Stimulated activated naive CD8-positive, alpha-beta T cell treated with anti-CD3 and anti-CD28 coated beads, Interleukin-15, Interleukin-2, amounts not matched to agents 100 ng/mL and 50 ng/mL, for 24 hours (primary cell): Measurements from ENCODE around the gene HIKESHI.
"Not testable (repeated sequence)": the region's sequence is repeated elsewhere in the genome, so short reads cannot be mapped to it uniquely, and the experiment has no call there.

ENCODE experiments used
- H3K27ac Mint-ChIP-seq: one replicate; pipeline ENCODE4 v1.8.0; 2021; ENCODE audit warnings: mild to moderate bottlenecking, mixed read lengths
- H3K27me3 Mint-ChIP-seq: one replicate; pipeline ENCODE4 v1.8.0; 2021; ENCODE audit warnings: mixed read lengths
- H3K36me3 Mint-ChIP-seq: one replicate; pipeline ENCODE4 v1.8.0; 2021; ENCODE audit warnings: low read depth, mixed read lengths
- H3K4me1 Mint-ChIP-seq: one replicate; pipeline ENCODE4 v1.8.0; 2021; ENCODE audit warnings: low read depth, mixed read lengths
- H3K4me3 Mint-ChIP-seq: one replicate; pipeline ENCODE4 v1.8.0; 2021; ENCODE audit warnings: mild to moderate bottlenecking, mixed read lengths
- H3K9me3 Mint-ChIP-seq: one replicate; pipeline ENCODE4 v1.8.0; 2021; ENCODE audit warnings: mixed read lengths

HIKESHI gene

GRCh38 chr11:86341382-86341781, 39.3 kb downstream of the HIKESHI start:
- Mint-ChIP-seq H3K36me3 (peaks cover 70% of the 10 kb centered on the region), H3K27me3 (no peaks in the 10 kb centered on the region), H3K9me3 (no peaks in the 10 kb centered on the region), H3K4me3 (no peak overlapping the region), H3K4me1 (peaks cover 25% of the 10 kb centered on the region), H3K27ac (peak overlapping the region; percentile 31)

DNA sequence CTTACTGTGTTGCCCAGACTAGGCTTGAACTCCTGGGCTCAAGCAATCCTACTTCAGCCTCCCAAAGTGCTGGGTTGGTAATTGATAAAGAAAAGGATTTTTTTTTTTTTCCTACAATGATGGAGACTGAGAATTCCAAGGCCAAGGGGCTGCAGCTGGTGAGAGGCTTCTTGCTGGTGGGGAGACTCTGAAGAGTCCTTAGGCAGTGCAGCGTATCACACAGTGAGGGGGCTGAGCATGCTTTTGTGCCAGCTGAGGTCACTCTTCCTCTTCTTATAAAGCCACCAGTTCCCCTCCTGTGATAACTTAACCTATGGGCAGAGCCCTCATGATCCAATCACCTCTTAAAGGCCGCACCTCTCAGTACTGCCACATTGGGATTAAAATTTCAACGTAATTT, 44.5 kb downstream of the HIKESHI start:
- Mint-ChIP-seq H3K4me3 (no peak overlapping the region), H3K27ac (no peak overlapping the region), H3K36me3 (peaks cover 39% of the 10 kb centered on the region), H3K27me3 (no peaks in the 10 kb centered on the region), H3K9me3 (no peaks in the 10 kb centered on the region), H3K4me1 (peaks cover 23% of the 10 kb centered on the region)

DNA sequence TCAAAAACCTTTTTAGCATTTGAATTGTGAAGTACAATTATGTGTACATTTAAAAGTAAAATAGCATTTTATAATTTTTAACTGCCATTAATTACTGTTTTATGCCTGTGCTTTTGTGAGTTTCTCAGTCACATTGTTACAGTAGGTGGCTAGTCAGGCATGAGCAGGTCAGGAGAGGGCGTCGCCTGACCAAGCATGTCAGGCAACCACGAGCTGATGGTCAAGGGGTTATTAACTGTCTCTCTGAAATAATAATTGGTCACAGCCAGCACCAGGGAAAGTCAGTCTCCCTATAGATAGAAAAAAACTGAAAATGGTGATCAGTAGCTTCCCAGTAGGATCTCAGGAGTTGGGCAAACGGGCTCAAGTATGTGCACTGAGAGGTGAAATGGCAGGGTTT, 53.2 kb downstream of the HIKESHI start:
- H3K4me1 Mint-ChIP-seq, result no peaks in the 10 kb centered on the region
- H3K36me3 Mint-ChIP-seq, result no peaks in the 10 kb centered on the region
- no peaks in the 10 kb centered on the region for H3K9me3 Mint-ChIP-seq
- H3K27ac Mint-ChIP-seq, result no peak overlapping the region
- H3K27me3 Mint-ChIP-seq, result no peaks in the 10 kb centered on the region
- no peak overlapping the region for H3K4me3 Mint-ChIP-seq

DNA sequence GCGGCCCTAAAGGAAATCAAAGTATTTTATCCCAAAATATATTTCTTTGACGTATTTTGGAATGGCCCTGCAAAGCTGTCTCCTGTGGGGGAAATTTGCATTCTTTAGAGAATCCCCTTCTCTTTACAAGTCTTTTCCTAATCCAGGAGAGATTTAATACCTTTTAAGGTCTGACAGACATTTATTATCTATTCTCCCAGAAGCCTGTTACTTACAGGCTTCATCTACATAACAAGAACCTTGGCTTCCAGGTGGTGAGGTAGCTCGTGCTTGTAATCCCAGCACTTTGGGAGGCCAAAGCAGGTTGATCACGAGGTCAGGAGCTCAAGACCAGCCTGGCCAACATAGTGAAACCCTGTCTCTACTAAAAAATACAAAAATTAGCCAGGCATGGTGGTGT, 55.4 kb downstream of the HIKESHI start:
- not testable (repeated sequence) for H3K27me3 Mint-ChIP-seq, H3K27ac Mint-ChIP-seq, H3K9me3 Mint-ChIP-seq, H3K36me3 Mint-ChIP-seq, H3K4me1 Mint-ChIP-seq, H3K4me3 Mint-ChIP-seq

DNA sequence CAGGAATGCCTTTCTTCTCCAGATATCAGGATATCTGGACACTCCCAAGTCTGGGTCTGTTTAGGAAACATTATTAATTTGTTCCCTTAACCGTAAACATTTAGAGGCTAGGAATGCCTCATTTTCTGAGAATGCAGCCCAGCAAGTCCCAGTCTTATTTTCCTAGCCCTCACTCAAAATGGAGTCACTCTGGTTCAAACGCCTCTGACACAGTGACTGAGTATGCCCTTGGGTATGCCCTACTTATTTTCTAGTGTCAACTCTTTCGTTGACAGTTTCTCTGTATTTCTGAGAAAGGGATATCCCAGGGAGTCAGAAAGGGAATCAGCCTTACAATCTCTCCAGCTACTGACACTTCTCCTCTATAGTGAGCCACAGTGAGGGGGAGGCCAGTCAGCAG, 56.7 kb downstream of the HIKESHI start:
- Mint-ChIP-seq H3K36me3 (peaks cover 4% of the 10 kb centered on the region), H3K27ac (no peak overlapping the region), H3K4me3 (no peak overlapping the region), H3K4me1 (no peaks in the 10 kb centered on the region), H3K27me3 (no peaks in the 10 kb centered on the region), H3K9me3 (no peaks in the 10 kb centered on the region)

DNA sequence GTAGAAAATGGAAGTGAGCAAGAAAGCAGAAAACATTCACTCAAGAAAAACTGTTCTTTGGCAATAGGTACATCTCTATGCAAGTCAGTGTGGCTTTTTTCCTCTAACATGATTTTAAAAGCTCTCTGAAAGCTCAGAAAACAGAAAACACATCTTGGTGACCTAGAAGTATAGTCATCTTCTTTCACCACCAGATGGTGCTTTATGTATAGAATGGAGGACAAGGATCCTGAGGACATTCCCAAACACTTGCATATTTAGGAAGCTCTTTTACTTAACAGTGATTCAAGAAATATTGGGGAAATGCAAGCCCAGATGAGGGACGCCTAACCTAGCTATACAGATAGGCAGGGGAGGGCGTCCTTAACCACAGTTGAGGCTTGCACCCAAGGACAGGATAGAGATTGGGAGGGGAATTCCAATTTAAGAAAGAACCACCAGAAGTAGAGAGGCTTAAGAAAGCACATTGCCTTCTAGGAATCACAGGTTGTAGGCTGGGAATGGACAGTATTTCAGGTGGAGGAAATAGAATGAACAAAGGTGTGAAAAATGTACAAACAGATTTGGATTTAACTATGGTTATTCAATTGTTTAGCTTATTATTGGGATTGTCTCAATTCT, 58.8 kb downstream of the HIKESHI start:
- Mint-ChIP-seq H3K9me3 (no peaks in the 10 kb centered on the region), H3K36me3 (peaks cover 4% of the 10 kb centered on the region), H3K4me3 (no peak overlapping the region), H3K4me1 (no peaks in the 10 kb centered on the region), H3K27ac (no peak overlapping the region), H3K27me3 (no peaks in the 10 kb centered on the region)

GRCh38 chr11:86363424-86363823, 61.4 kb downstream of the HIKESHI start:
- Mint-ChIP-seq H3K9me3 (no peaks in the 10 kb centered on the region), H3K27ac (no peak overlapping the region), H3K36me3 (peaks cover 4% of the 10 kb centered on the region), H3K4me1 (no peaks in the 10 kb centered on the region), H3K4me3 (no peak overlapping the region), H3K27me3 (no peaks in the 10 kb centered on the region)

DNA sequence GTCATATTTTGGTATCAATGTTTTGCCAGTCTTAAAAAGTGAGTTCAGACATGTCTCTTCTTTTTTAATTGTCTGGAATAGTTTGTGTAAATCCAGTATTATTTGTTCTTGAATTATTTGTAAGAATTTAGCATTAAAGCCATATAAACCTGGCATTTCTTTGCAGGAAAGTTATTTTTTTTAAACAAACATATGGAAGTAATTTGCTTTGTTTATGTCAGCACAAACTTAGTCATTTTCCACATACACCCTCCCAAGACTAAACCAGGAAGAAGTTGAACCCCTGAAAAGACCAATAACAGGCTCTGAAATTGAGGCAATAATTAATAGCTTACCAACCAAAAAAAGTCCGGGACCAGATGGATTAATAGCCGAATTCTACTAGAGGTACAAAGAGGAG, 63.5 kb downstream of the HIKESHI start:
- peaks cover 4% of the 10 kb centered on the region for H3K36me3 Mint-ChIP-seq
- no peaks in the 10 kb centered on the region for H3K27me3 Mint-ChIP-seq
- H3K4me1 Mint-ChIP-seq, result no peaks in the 10 kb centered on the region
- H3K9me3 Mint-ChIP-seq, result no peaks in the 10 kb centered on the region
- no peak overlapping the region for H3K27ac Mint-ChIP-seq
- no peak overlapping the region for H3K4me3 Mint-ChIP-seq

GRCh38 chr11:86369668-86370067, 67.6 kb downstream of the HIKESHI start:
- Mint-ChIP-seq H3K27ac (no peak overlapping the region), H3K4me3 (no peak overlapping the region), H3K27me3 (peaks cover 10% of the 10 kb centered on the region), H3K4me1 (peaks cover 8% of the 10 kb centered on the region), H3K9me3 (no peaks in the 10 kb centered on the region), H3K36me3 (no peaks in the 10 kb centered on the region)

DNA sequence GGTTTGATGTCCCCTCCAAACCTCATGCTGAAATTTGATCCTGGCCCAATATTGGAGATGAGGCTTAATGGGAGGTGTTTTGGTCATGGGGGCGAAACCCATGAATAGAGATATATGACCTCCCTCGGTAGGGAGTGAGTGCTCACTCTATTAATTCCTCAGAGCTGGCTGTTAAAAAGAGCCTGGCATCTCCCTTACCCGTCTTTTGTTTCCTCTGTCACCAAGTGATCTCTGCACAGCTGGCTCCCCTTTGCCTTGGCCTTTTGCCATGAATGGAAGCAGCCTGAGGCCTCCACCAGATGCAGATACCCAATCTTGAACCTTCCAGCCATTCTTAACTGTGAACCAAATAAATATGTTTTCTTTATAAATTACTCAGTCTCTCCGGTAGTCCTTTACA, 68.1 kb downstream of the HIKESHI start:
- Mint-ChIP-seq H3K27me3 (peaks cover 12% of the 10 kb centered on the region), H3K27ac (no peak overlapping the region), H3K36me3 (no peaks in the 10 kb centered on the region), H3K4me3 (no peak overlapping the region), H3K9me3 (no peaks in the 10 kb centered on the region), H3K4me1 (peaks cover 8% of the 10 kb centered on the region)

DNA sequence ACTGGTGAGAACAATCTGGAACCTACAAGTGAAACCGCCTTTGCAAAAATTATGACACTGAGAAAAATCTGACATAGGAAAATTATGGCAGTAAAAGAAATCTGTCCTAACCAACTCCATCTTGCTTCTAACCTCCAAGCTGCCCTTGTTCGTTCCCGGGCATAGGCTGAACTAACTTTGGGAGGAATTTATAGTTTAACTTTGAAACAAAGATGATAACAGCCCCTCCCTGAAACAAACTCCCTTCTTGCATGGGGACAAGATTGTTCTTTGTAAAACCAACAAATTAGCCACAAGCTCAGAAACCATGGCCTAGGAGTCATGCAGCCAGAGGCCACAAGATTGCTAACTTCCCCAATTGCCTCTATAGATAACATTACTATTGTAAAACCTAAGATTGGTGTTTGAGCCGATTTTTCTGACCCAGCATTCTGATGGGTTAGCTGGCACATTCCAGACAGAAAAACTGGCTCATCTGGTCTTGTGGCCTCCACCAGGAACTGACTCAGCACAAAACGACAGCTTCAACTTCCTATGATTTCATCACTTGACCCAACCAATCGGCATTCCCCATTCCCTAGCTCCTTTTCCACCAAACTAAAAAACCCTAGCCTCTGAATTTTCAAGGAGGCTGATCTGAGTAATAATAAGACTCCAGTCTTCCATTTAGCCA, 69.0 kb downstream of the HIKESHI start:
- no peak overlapping the region for H3K27ac Mint-ChIP-seq
- no peak overlapping the region for H3K4me3 Mint-ChIP-seq
- peaks cover 15% of the 10 kb centered on the region for H3K27me3 Mint-ChIP-seq
- no peaks in the 10 kb centered on the region for H3K36me3 Mint-ChIP-seq
- H3K4me1 Mint-ChIP-seq, result peaks cover 8% of the 10 kb centered on the region
- peaks cover 3% of the 10 kb centered on the region for H3K9me3 Mint-ChIP-seq

DNA sequence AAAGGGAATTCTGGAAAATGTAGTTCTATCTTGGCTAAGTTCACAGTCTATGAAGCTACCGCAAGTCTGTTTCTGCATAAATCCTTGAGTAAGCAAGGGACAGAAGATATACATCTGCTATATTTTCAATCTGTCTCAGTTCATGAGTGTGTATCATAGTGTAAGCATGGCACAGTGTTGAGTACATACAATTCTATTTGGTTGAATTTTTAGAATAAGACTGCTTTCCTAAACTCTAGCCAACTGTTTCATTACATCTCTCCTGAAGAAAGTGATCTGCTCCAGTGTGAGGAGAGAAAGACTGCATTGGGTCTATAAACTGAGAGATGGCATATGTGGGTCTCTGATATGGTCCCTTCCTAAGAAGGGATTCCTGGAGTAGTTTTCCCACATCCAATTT, 70.0 kb downstream of the HIKESHI start:
- Mint-ChIP-seq H3K9me3 (peaks cover 10% of the 10 kb centered on the region), H3K27ac (no peak overlapping the region), H3K27me3 (peaks cover 19% of the 10 kb centered on the region), H3K4me1 (peaks cover 8% of the 10 kb centered on the region), H3K4me3 (no peak overlapping the region), H3K36me3 (no peaks in the 10 kb centered on the region)

DNA sequence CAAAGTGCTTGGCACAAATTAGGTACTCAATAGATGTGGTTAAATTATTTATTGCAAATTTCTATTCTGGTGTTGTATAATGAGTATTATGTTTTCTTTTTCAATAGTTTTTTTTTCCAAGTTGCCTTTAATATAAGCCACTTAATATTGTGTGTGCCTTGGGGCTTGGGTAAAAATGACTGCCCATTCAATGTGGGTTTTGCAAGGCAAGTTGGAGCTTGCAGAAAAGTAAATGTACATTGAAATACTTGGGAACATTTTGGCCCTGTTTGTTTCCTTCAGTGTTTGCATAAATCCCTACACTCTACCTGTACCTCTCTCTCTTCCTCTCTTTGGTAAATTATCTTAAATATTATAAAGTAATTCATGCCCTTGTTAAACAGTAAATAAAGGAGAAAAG, 70.5 kb downstream of the HIKESHI start:
- H3K27me3 Mint-ChIP-seq, result peaks cover 19% of the 10 kb centered on the region
- H3K4me3 Mint-ChIP-seq, result no peak overlapping the region
- H3K4me1 Mint-ChIP-seq, result peaks cover 8% of the 10 kb centered on the region
- H3K27ac Mint-ChIP-seq, result no peak overlapping the region
- peaks cover 11% of the 10 kb centered on the region for H3K9me3 Mint-ChIP-seq
- H3K36me3 Mint-ChIP-seq, result no peaks in the 10 kb centered on the region

DNA sequence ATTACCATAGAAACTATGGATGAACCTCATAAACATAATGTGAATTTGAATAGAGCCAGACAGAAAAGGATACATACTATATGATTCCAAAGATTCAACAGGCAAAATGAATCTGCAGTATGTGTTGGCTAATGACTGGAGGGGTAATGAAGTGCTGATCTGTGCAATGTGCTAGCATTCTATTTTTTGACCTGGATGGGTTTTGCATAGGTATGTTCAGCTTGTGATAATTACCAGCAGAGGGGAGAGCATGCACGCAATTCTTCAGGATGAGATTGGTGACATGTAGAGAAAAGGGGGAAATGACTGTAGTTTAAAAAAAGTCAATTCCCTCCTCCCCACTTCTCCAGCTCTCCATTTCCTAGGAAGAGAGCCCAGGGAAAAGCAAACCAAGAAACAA, 72.0 kb downstream of the HIKESHI start:
- Mint-ChIP-seq H3K36me3 (no peaks in the 10 kb centered on the region), H3K4me3 (no peak overlapping the region), H3K27me3 (peaks cover 19% of the 10 kb centered on the region), H3K9me3 (peaks cover 14% of the 10 kb centered on the region), H3K27ac (no peak overlapping the region), H3K4me1 (peaks cover 8% of the 10 kb centered on the region)

GRCh38 chr11:86374586-86374985, 72.5 kb downstream of the HIKESHI start, which contains the start of gene CCDC81:
Gene CCDC81, plus strand, starts transcription at chr11:86374887. Its CDS starts 277 bp downstream, at chr11:86375164.
- Mint-ChIP-seq H3K36me3 (no peaks in the 10 kb centered on the region), H3K27ac (no peak within 1 kb of the TSS), H3K4me3 (no peak within 1 kb of the TSS), H3K4me1 (peaks cover 8% of the 10 kb centered on the region), H3K9me3 (peaks cover 14% of the 10 kb centered on the region), H3K27me3 (peaks cover 19% of the 10 kb centered on the region)

- Mint-ChIP-seq H3K36me3 (no peaks in the 10 kb centered on the region), H3K4me1 (no peaks in the 10 kb centered on the region), H3K4me3 (no peak overlapping the region), H3K27me3 (peaks cover 19% of the 10 kb centered on the region), H3K27ac (no peak overlapping the region), H3K9me3 (peaks cover 14% of the 10 kb centered on the region)
Observed at GRCh38 chr11:86377972-86378371, 75.9 kb downstream of the HIKESHI start.
